Mucosa of stomach (tissue), 1 donor: ENCODE data around the gene ARHGEF4.
"Not testable (repeated sequence)": the region's sequence is repeated elsewhere in the genome, so short reads cannot be mapped to it uniquely, and the experiment has no call there.

Source experiments
- H3K27me3 ChIP-seq: one replicate; pipeline ENCODE4 v1.7.0; 2013; ENCODE audit warnings: mild to moderate bottlenecking, low read length; ENCODE audit not compliant: control insufficient read depth, insufficient read depth
- H3K36me3 ChIP-seq: one replicate; pipeline ENCODE4 v1.7.0; 2013; ENCODE audit warnings: low read length; ENCODE audit not compliant: control insufficient read depth, insufficient read depth
- H3K4me1 ChIP-seq: one replicate; pipeline ENCODE4 v1.7.0; 2013; ENCODE audit warnings: mild to moderate bottlenecking, low read length; ENCODE audit not compliant: control insufficient read depth, insufficient read depth
- H3K4me3 ChIP-seq: one replicate; pipeline ENCODE4 v1.7.0; 2013; ENCODE audit warnings: low read length
- H3K9ac ChIP-seq: one replicate; pipeline ENCODE4 v1.7.0; 2013; ENCODE audit warnings: mild to moderate bottlenecking, low read length, moderate library complexity
- H3K9me3 ChIP-seq: one replicate; pipeline ENCODE4 v1.7.0; 2013; ENCODE audit warnings: mild to moderate bottlenecking, low read length, moderate library complexity; ENCODE audit not compliant: control insufficient read depth
- donor health status: Pancreatic carcinoma.

The ARHGEF4 gene

GRCh38 chr2:130987519-130988425 is 151.1 kb downstream of the ARHGEF4 start:
- H3K9ac ChIP-seq: no peak overlapping the region
- H3K4me1 ChIP-seq: no peaks in the 10 kb centered on the region
- H3K4me3 ChIP-seq: no peak overlapping the region
- H3K36me3 ChIP-seq: no peaks in the 10 kb centered on the region
- no peaks in the 10 kb centered on the region for H3K27me3 ChIP-seq
- H3K9me3 ChIP-seq: no peaks in the 10 kb centered on the region

- not testable (repeated sequence) for H3K4me3 ChIP-seq, H3K27me3 ChIP-seq, H3K9me3 ChIP-seq, H3K4me1 ChIP-seq, H3K9ac ChIP-seq, H3K36me3 ChIP-seq
Measured at GRCh38 chr2:130991446-130991845, 154.7 kb downstream of the ARHGEF4 start.

- H3K4me3 ChIP-seq, H3K36me3 ChIP-seq, H3K9ac ChIP-seq, H3K27me3 ChIP-seq, H3K4me1 ChIP-seq, H3K9me3 ChIP-seq: not testable (repeated sequence)
Measured at GRCh38 chr2:130992003-130992402, 155.3 kb downstream of the ARHGEF4 start.

DNA sequence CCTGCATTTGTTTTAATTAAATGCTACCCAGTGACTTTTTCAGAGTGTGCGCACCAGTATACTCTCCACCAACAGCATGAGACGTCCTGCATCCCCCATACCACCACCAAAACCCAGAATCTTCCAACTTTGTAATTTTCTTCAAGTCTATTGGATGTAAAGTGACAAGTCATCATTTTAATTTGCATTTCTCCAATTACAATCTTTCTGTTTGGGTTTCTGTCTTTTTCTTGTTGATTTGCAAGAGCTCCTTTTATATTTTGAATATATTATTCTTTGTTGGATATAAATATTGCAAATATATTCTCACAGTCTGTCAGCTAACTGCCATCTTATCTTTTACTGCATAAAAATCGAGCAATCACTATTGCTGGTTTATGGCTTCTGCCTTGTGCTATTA is 160.0 kb downstream of the ARHGEF4 start:
- no peaks in the 10 kb centered on the region for H3K36me3 ChIP-seq
- H3K4me3 ChIP-seq: no peak overlapping the region
- H3K27me3 ChIP-seq: no peaks in the 10 kb centered on the region
- no peaks in the 10 kb centered on the region for H3K4me1 ChIP-seq
- H3K9ac ChIP-seq: no peak overlapping the region
- no peaks in the 10 kb centered on the region for H3K9me3 ChIP-seq

DNA sequence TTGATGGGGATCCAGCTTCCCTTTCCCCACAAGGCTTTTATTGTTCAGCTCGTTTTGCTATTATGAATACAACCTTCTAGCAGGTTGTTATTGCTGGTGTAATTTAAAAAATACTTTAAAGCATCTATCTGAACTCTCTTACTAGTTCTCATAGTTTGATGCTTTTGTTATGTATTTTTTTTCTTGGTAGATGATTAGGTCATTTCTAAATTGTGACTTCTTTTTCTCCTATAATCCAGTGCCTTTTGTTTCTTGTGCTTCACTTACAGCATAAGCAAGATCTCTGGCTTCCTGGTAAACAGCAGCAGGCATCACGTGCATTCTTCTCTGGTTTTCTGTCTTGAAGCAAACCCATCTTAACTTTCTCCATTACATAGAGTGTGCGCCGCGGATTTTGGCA is 160.5 kb downstream of the ARHGEF4 start:
- no peaks in the 10 kb centered on the region for H3K4me1 ChIP-seq
- no peaks in the 10 kb centered on the region for H3K36me3 ChIP-seq
- no peak overlapping the region for H3K9ac ChIP-seq
- no peaks in the 10 kb centered on the region for H3K9me3 ChIP-seq
- no peak overlapping the region for H3K4me3 ChIP-seq
- H3K27me3 ChIP-seq: no peaks in the 10 kb centered on the region

DNA sequence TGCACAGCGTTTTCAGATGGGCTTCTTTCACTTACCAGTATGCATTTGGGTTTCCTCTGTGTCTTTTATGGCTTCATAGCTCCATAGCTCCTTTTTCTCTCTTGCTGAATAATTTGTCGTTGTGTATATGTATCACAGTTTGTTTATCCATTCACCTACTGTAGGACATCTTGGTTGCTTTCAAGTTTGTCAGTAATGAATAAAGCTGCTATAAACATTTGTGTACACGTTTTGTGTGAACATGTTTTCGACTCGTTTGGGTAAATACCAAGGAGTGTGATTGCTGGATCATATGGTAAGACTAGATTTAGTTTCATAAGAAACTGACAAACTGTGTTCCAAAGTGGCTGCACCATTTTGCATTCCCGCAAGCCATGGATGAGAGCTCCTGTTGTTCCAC is 161.8 kb downstream of the ARHGEF4 start:
- H3K27me3 ChIP-seq: no peaks in the 10 kb centered on the region
- H3K36me3 ChIP-seq: no peaks in the 10 kb centered on the region
- H3K4me3 ChIP-seq: no peak overlapping the region
- no peak overlapping the region for H3K9ac ChIP-seq
- H3K9me3 ChIP-seq: no peaks in the 10 kb centered on the region
- no peaks in the 10 kb centered on the region for H3K4me1 ChIP-seq

DNA sequence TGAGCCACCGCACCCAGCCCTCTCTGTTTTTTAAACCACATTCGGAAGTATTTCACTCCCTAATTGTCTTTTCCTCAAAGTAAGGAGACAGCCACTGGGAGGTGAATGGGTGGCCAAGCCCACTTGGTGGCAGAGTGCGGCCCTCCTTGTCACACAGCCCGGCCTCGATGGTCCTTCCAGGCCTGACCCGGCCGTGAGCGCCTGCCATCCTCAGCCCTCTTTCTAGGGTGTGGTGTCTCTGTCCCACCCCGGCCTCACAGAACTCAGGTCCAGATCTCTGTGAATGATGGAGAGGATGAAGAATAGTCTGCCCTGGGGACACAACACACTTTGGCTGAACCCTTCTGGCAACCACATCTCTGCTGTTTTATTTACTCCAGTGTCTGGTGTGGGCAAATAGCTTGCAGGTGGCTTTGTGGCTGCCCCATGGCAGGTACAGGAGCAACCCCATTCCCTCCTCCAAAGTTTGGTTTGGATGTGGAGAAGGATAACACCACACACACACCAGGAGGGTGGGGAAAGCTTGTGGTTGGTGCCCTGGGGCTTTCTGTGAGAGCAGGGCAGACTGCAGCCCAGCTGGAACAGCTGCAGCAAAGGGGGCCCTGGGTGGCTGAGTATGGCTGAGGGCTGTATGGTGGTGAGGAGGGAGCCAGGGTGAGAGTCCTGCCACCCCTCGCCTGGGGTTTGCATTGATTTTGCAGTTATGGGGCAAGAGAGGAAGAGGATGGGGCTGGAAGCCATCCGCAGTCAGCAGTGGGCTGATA is 167.9 kb downstream of the ARHGEF4 start:
- H3K4me3 ChIP-seq: no peak overlapping the region

GRCh38 chr2:131005216-131005935 is 168.7 kb downstream of the ARHGEF4 start:
- Histone ChIP-seq H3K9me3 (no peaks in the 10 kb centered on the region), H3K9ac (no peak overlapping the region), H3K4me1 (no peaks in the 10 kb centered on the region), H3K4me3 (no peak overlapping the region), H3K27me3 (no peaks in the 10 kb centered on the region), H3K36me3 (no peaks in the 10 kb centered on the region)

More for the DNA sequence above, 167.9 kb downstream of the ARHGEF4 start:
- H3K27me3 ChIP-seq: no peaks in the 10 kb centered on the region
- H3K9me3 ChIP-seq: no peaks in the 10 kb centered on the region
- no peak overlapping the region for H3K9ac ChIP-seq
- no peaks in the 10 kb centered on the region for H3K36me3 ChIP-seq
- H3K4me1 ChIP-seq: no peaks in the 10 kb centered on the region

DNA sequence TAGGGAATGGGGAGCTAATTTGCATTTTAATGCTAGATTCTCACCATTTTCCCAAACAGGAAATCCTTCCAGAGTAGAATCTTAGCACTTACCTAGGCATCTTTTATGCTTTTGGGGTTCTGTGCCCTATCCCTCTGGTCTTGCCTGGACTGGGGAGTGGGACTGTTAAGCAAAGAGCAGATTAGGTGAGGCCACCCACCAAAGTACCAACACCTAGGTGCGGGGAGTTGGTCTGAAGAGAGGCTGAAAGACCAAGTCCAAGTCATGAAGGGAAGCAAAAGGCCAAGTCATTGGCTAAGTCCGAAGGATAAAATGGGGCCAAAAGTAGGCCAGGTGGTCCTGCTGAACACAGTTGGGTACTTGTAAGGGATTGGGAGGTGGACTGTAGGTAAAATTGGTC is 169.8 kb downstream of the ARHGEF4 start:
- H3K4me1 ChIP-seq: no peaks in the 10 kb centered on the region
- no peaks in the 10 kb centered on the region for H3K36me3 ChIP-seq
- no peak overlapping the region for H3K4me3 ChIP-seq
- no peaks in the 10 kb centered on the region for H3K27me3 ChIP-seq
- no peaks in the 10 kb centered on the region for H3K9me3 ChIP-seq
- H3K9ac ChIP-seq: no peak overlapping the region

GRCh38 chr2:131008967-131009366 is 172.3 kb downstream of the ARHGEF4 start:
- Histone ChIP-seq H3K9me3 (no peaks in the 10 kb centered on the region), H3K9ac (no peak overlapping the region), H3K27me3 (no peaks in the 10 kb centered on the region), H3K4me3 (no peak overlapping the region), H3K4me1 (no peaks in the 10 kb centered on the region), H3K36me3 (no peaks in the 10 kb centered on the region)

GRCh38 chr2:131009713-131010475 is 173.2 kb downstream of the ARHGEF4 start:
- Histone ChIP-seq H3K27me3 (no peaks in the 10 kb centered on the region), H3K9me3 (no peaks in the 10 kb centered on the region), H3K4me1 (no peaks in the 10 kb centered on the region), H3K36me3 (no peaks in the 10 kb centered on the region), H3K9ac (no peak overlapping the region), H3K4me3 (no peak overlapping the region)
